OCI-LY3 (cell line): ENCODE results near the gene ACAP2.
"Not testable (repeated sequence)": the region's sequence is repeated elsewhere in the genome, so short reads cannot be mapped to it uniquely, and the experiment has no call there.

Source experiments
- H2AFZ ChIP-seq: fragments of 200-600, 300-600 bp; shearing (Covaris generic); 2 replicates; pipeline ENCODE4 v1.6.0; 2014; ENCODE audit warnings: antibody characterized with exemption, low read depth, low read length
- H3K27ac ChIP-seq: fragments of 200-600, 300-600 bp; sonication (generic); 2 replicates; pipeline ENCODE4 v1.5.1; 2014; ENCODE audit warnings: mild to moderate bottlenecking, low read length, moderate library complexity, mixed read lengths
- H3K27me3 ChIP-seq: fragments of 200-600, 300-600 bp; sonication (generic); 2 replicates; pipeline ENCODE4 v1.6.1; 2014; ENCODE audit warnings: low read depth, low read length, mixed read lengths
- H3K36me3 ChIP-seq: fragments of 200-600, 300-600 bp; sonication (generic); replicated peaks from 2 replicates; pipeline ENCODE3; 2014; ENCODE audit warnings: low read depth, low read length, mixed read lengths
- H3K4me1 ChIP-seq: fragments of 300-600, 200-600 bp; sonication (generic); 2 replicates; pipeline ENCODE4 v1.6.1; 2014; ENCODE audit warnings: low read length, mixed read lengths
- H3K4me2 ChIP-seq: fragments of 200-600, 300-600 bp; sonication (generic); 2 replicates; pipeline ENCODE4 v1.6.1; 2014; ENCODE audit warnings: low read length, mixed read lengths
- H3K4me3 ChIP-seq: fragments of 300-600, 200-600 bp; sonication (generic); 2 replicates; pipeline ENCODE4 v1.5.1; 2014; ENCODE audit warnings: antibody characterized with exemption, mild to moderate bottlenecking, low read length, moderate library complexity
- H3K79me2 ChIP-seq: fragments of 300-600, 200-600 bp; shearing (Covaris generic); 2 replicates; pipeline ENCODE4 v1.6.1; 2014; ENCODE audit warnings: mild to moderate bottlenecking, low read length, mixed read lengths
- H3K9ac ChIP-seq: fragments of 300-600, 200-600 bp; shearing (Covaris generic); 2 replicates; pipeline ENCODE4 v1.6.0; 2014; ENCODE audit warnings: mild to moderate bottlenecking, low read length, moderate library complexity
- H3K9me3 ChIP-seq: fragments of 200-600, 300-600 bp; shearing (Covaris generic); 2 replicates; pipeline ENCODE4 v1.6.1; 2014; ENCODE audit warnings: low read length, mixed read lengths; ENCODE audit not compliant: insufficient read depth
- H4K20me1 ChIP-seq: fragments of 200-600, 300-600 bp; sonication (generic); 2 replicates; pipeline ENCODE4 v1.6.1; 2016; ENCODE audit warnings: low read length, mixed read lengths; ENCODE audit not compliant: insufficient read depth
- CTCF ChIP-seq: fragments of 200-600, 300-600 bp; sonication (generic); IDR thresholded peaks from 2 replicates; pipeline ENCODE4 v1.5.1; 2014; ENCODE audit warnings: antibody characterized with exemption, low read length, low read depth
- EZH2phosphoT487 ChIP-seq: fragments of 200-600 bp; shearing (Covaris generic); IDR thresholded peaks from 2 replicates; pipeline ENCODE4 v1.6.1; 2018; ENCODE audit warnings: antibody characterized with exemption, mixed run types, low read depth

The ACAP2 gene

GRCh38 chr3:195238081-195238571 is 204.7 kb downstream of the ACAP2 start:
- Histone ChIP-seq H3K27me3 (no peaks in the 10 kb centered on the region), H4K20me1 (no peaks in the 10 kb centered on the region), H3K9me3 (no peaks in the 10 kb centered on the region), H3K36me3 (peaks cover 8% of the 10 kb centered on the region), H3K9ac (no peak overlapping the region), H3K79me2 (no peaks in the 10 kb centered on the region), H3K4me3 (no peak overlapping the region), H3K4me2 (no peak overlapping the region), H3K4me1 (no peaks in the 10 kb centered on the region), H2AFZ (no peak overlapping the region), H3K27ac (no peak overlapping the region)
- TF ChIP-seq EZH2phosphoT487: no peak
- no peak for TF ChIP-seq CTCF

GRCh38 chr3:195236801-195237570 is 205.8 kb downstream of the ACAP2 start:
- no peak overlapping the region for H3K9ac ChIP-seq
- H3K9me3 ChIP-seq: no peaks in the 10 kb centered on the region
- no peak overlapping the region for H3K4me2 ChIP-seq
- H3K4me3 ChIP-seq: no peak overlapping the region
- no peaks in the 10 kb centered on the region for H3K4me1 ChIP-seq
- no peak overlapping the region for H3K27ac ChIP-seq
- peaks cover 8% of the 10 kb centered on the region for H3K36me3 ChIP-seq
- H2AFZ ChIP-seq: no peak overlapping the region
- H4K20me1 ChIP-seq: no peaks in the 10 kb centered on the region
- TF ChIP-seq EZH2phosphoT487: no peak
- no peak for TF ChIP-seq CTCF
- no peaks in the 10 kb centered on the region for H3K79me2 ChIP-seq
- H3K27me3 ChIP-seq: no peaks in the 10 kb centered on the region

- H3K4me3 ChIP-seq: no peak overlapping the region
- no peak overlapping the region for H3K9ac ChIP-seq
- TF ChIP-seq CTCF: no peak
- H2AFZ ChIP-seq: no peak overlapping the region
- no peaks in the 10 kb centered on the region for H3K27me3 ChIP-seq
- H3K79me2 ChIP-seq: no peaks in the 10 kb centered on the region
- peaks cover 8% of the 10 kb centered on the region for H3K36me3 ChIP-seq
- no peaks in the 10 kb centered on the region for H4K20me1 ChIP-seq
- no peaks in the 10 kb centered on the region for H3K4me1 ChIP-seq
- no peaks in the 10 kb centered on the region for H3K9me3 ChIP-seq
- H3K4me2 ChIP-seq: no peak overlapping the region
- no peak overlapping the region for H3K27ac ChIP-seq
These were observed 206.6 kb downstream of the ACAP2 start for GRCh38 chr3:195236076-195236798.

- Histone ChIP-seq H3K36me3 (peaks cover 2% of the 10 kb centered on the region), H3K79me2 (no peaks in the 10 kb centered on the region), H4K20me1 (no peaks in the 10 kb centered on the region), H3K27ac (no peak overlapping the region), H3K9me3 (no peaks in the 10 kb centered on the region), H3K9ac (no peak overlapping the region), H3K4me2 (no peak overlapping the region), H2AFZ (no peak overlapping the region), H3K4me3 (no peak overlapping the region), H3K27me3 (no peaks in the 10 kb centered on the region), H3K4me1 (peaks cover 5% of the 10 kb centered on the region)
- no peak for TF ChIP-seq EZH2phosphoT487
- no peak for TF ChIP-seq CTCF
These were observed 212.6 kb downstream of the ACAP2 start for GRCh38 chr3:195230244-195230643.

GRCh38 chr3:195228886-195229285 is 213.9 kb downstream of the ACAP2 start:
- not testable (repeated sequence) for H3K9ac ChIP-seq, H3K4me1 ChIP-seq, H3K36me3 ChIP-seq, H4K20me1 ChIP-seq, H3K9me3 ChIP-seq, H3K4me2 ChIP-seq, H3K4me3 ChIP-seq, H2AFZ ChIP-seq, H3K27me3 ChIP-seq, H3K79me2 ChIP-seq, H3K27ac ChIP-seq
